K562 (cell line): ENCODE results near the gene SCT. TPM values are rescaled to one million over a fixed set of nuclear protein-coding genes. Genes with fewer than 3 reads are reported as not detected.
A peak's percentile ranks its signal among the peaks of the same experiment; 100 is the strongest.

Experiments
- ATAC-seq: fragments of 200-7000 bp; cut with Tn5 transposase; 3 replicates; pipeline ENCODE4 v1.9.1; 2020; ENCODE audit warnings: moderate library complexity
- BruUV-seq: library from RNA; stranded (reverse); fragments of 400-500 nt; replicated peaks from 2 replicates; lab custom pipeline; 2021; lab: Mats Ljungman, UMichigan
- CTCF ChIA-PET: fragments of 300-600 bp; formaldehyde crosslinking; extraction: SDS; loops from one replicate; lab custom pipeline; 2021; ENCODE audit warnings: low intra/inter-chr PET ratio; lab: Yijun Ruan, JAX
- POLR2A ChIA-PET: fragments of 300-600, 350-650 bp; sonication (Branson Sonifier 250); formaldehyde crosslinking; extraction: SDS; loops from one replicate; lab custom pipeline; 2021; ENCODE audit warnings: antibody characterized with exemption, inconsistent platforms; lab: Yijun Ruan, JAX
- DNase-seq, 4 experiments: peaks; one replicate each; pipeline versions ENCODE4 v3.0.0 to v3.0.0-alpha.2; 2011 to 2018; ENCODE audit warnings: low spot score in 3 of 4, mixed read lengths in 3 of 4; ENCODE audit errors: extremely low read depth in 1 of 4
- FAIRE-seq: peaks from 2 replicates; lab custom pipeline; 2011; peaks lifted over from hg19 to GRCh38; lab: Jason Lieb, UNC
- H2AFZ ChIP-seq: 2 replicates; pipeline ENCODE4 v1.6.0; 2011; ENCODE audit warnings: low read depth, low read length, control low read depth, inconsistent platforms
- H3K27ac ChIP-seq: fragments of 200-600 bp; 3 replicates; pipeline ENCODE4 v1.8.0; 2011; ENCODE audit warnings: low read depth, mild to moderate bottlenecking, control low read depth, inconsistent platforms, low read length, moderate library complexity, mixed read lengths; ENCODE audit errors: extremely low read depth
- H3K27me3 ChIP-seq, 2 experiments: fragments of 300-600 bp in 1 of 2; 2 replicates in 1 of 2; 3 replicates in 1 of 2; pipeline versions ENCODE4 v1.6.0 to v1.8.0; 2011; ENCODE audit warnings: inconsistent platforms in 2 of 2, low read length in 2 of 2, mild to moderate bottlenecking in 1 of 2, mixed read lengths in 1 of 2, moderate library complexity in 1 of 2; ENCODE audit not compliant: control insufficient read depth in 2 of 2, insufficient read depth in 2 of 2
- H3K36me3 ChIP-seq: fragments of 300-600 bp; 3 replicates; pipeline ENCODE4 v1.8.0; 2011; ENCODE audit warnings: mild to moderate bottlenecking, low read length, inconsistent platforms; ENCODE audit not compliant: control insufficient read depth, insufficient read depth
- H3K4me1 ChIP-seq, 2 experiments: fragments of 200-600 bp in 1 of 2; replicated peaks in 1 of 2; 2 replicates in 1 of 2; 3 replicates in 1 of 2; pipeline versions ENCODE4 v1.5.1 to v1.8.0; 2011; ENCODE audit warnings: inconsistent platforms in 2 of 2, low read length in 2 of 2, mild to moderate bottlenecking in 1 of 2, mixed read lengths in 1 of 2, moderate library complexity in 1 of 2; ENCODE audit not compliant: control insufficient read depth in 2 of 2, insufficient read depth in 2 of 2
- H3K4me2 ChIP-seq: 2 replicates; pipeline ENCODE4 v1.6.1; 2011; ENCODE audit warnings: low read length, control low read depth, inconsistent platforms, mixed read lengths; ENCODE audit not compliant: insufficient read depth
- H3K4me3 ChIP-seq: fragments of 200-600 bp; sonication (generic), shearing (Covaris generic); 2 replicates; pipeline ENCODE4 v1.5.1; 2016; ENCODE audit warnings: control low read depth, inconsistent platforms
- H3K79me2 ChIP-seq: fragments of 200-600 bp; 3 replicates; pipeline ENCODE4 v1.8.0; 2011; ENCODE audit warnings: low read length, inconsistent platforms; ENCODE audit not compliant: control insufficient read depth, insufficient read depth
- H3K9ac ChIP-seq, 2 experiments: 2 replicates each; pipeline versions ENCODE4 v1.6.0 to v1.6.1; 2011; ENCODE audit warnings: low read depth in 2 of 2, low read length in 2 of 2, control low read depth in 1 of 2, inconsistent platforms in 1 of 2, mild to moderate bottlenecking in 1 of 2, mixed read lengths in 1 of 2; ENCODE audit not compliant: insufficient read depth in 1 of 2
- H3K9me1 ChIP-seq: one replicate; pipeline ENCODE4 v1.6.0; 2011; ENCODE audit warnings: inconsistent platforms, mild to moderate bottlenecking, low read length, moderate library complexity; ENCODE audit not compliant: control insufficient read depth, insufficient read depth
- H3K9me3 ChIP-seq: replicated peaks from 2 replicates; pipeline ENCODE4 v1.5.1; 2011; ENCODE audit warnings: low read depth, low read length, inconsistent platforms; ENCODE audit not compliant: control insufficient read depth, insufficient read depth
- H4K20me1 ChIP-seq: replicated peaks from 2 replicates; pipeline ENCODE4 v1.6.1; 2011; ENCODE audit warnings: low read length, inconsistent platforms, mixed read lengths; ENCODE audit not compliant: control insufficient read depth, insufficient read depth
- CBX5 ChIP-seq: IDR thresholded peaks from 2 replicates; pipeline ENCODE4 v1.6.1; 2014; ENCODE audit warnings: low read depth, borderline replicate concordance
- CREM ChIP-seq: IDR thresholded peaks from 2 replicates; pipeline ENCODE4 v1.6.1; 2014; ENCODE audit warnings: antibody characterized with exemption, low read depth
- GATAD2B ChIP-seq: fragments of 450-650 bp; IDR thresholded peaks from 2 replicates; pipeline ENCODE4 v1.6.1; 2017; ENCODE audit warnings: mild to moderate bottlenecking, borderline replicate concordance
- HNRNPH1 ChIP-seq: fragments of 200-400 bp; formaldehyde crosslinking; optimal IDR thresholded peaks from 2 replicates; pipeline ENCODE3; 2017; ENCODE audit warnings: low read depth, mild to moderate bottlenecking, low read length, moderate library complexity
- POLR2G ChIP-seq: fragments of 200-400 bp; formaldehyde crosslinking; IDR thresholded peaks from 2 replicates; pipeline ENCODE4 v1.6.1; 2017; ENCODE audit warnings: low read depth, mild to moderate bottlenecking, antibody characterized with exemption, low read length, moderate library complexity
- SMC3 ChIP-seq: conservative IDR thresholded peaks from 2 replicates; pipeline ENCODE4 v1.6.1; 2011; ENCODE audit warnings: low read depth, low read length, improper control_type of control experiment; ENCODE audit not compliant: insufficient read depth
- SREBF1 ChIP-seq: fragments of 150-350 bp; IDR thresholded peaks from 2 replicates; pipeline ENCODE4 v1.6.1; 2014; ENCODE audit warnings: antibody characterized with exemption, low read depth, low read length, borderline replicate concordance
- ZNF324 ChIP-seq: fragments of 250-450 bp; sonication (Bioruptor Pico); IDR thresholded peaks from 2 replicates; pipeline ENCODE4 v1.4.0; 2020; ENCODE audit warnings: mild to moderate bottlenecking
- ZNF408 ChIP-seq: fragments of 250-450 bp; sonication (Bioruptor Pico); IDR thresholded peaks from 2 replicates; pipeline ENCODE4 v1.4.0; 2020; ENCODE audit warnings: low read depth, mild to moderate bottlenecking, moderate library complexity
- ZNF77 ChIP-seq: fragments of 250-450 bp; sonication (Bioruptor Pico); IDR thresholded peaks from 2 replicates; pipeline ENCODE4 v1.5.0; 2020
- WGBS: fragments of 100-300 bp; shearing (Covaris generic); methylation state at CpG from one replicate; pipeline ENCODE4 v1.1.6; 2016; ENCODE audit warnings: low coverage, mixed read lengths; ENCODE audit not compliant: insufficient coverage; ENCODE audit errors: missing lambda C conversion rate; 5-methylcytosine and 5-hydroxymethylcytosine counted together
- in situ Hi-C: fragments of 300-500 bp; cut with MboI; formaldehyde crosslinking; loops from 4 replicates; pipeline ENCODE4 v1.15.0; 2018; ENCODE audit warnings: inconsistent platforms, mixed read lengths
- intact Hi-C: fragments of 100-400 bp; cut with micrococcal nuclease; formaldehyde crosslinking; loops from 2 replicates; pipeline ENCODE4 v1.14.2; 2022
- polyA plus RNA-seq, 8 experiments: library from polyadenylated mRNA; depleted of rRNA in 4 of 8; stranded (reverse) in 5 of 8; unstranded in 3 of 8; fragments of >200 nt; fragmentation: Nextera tagmentation in 2 of 8; fragmentation: Illumina TruSeq in 1 of 8; extraction: Ambion mirVana in 2 of 8; extraction: Trizol in 1 of 8; gene quantifications; 2 replicates each; pipeline versions ENCODE4 v1.2.1 to v1.2.3, GENCODE V29; 2011 to 2014; ENCODE audit warnings: inconsistent platforms in 1 of 8, missing spikeins in 1 of 8
- total RNA-seq, 7 experiments: library from RNA; depleted of rRNA in 6 of 7; stranded (reverse); fragments of >200 nt in 6 of 7; fragmentation: Illumina TruSeq in 2 of 7; extraction: Trizol in 2 of 7; gene quantifications; 2 replicates each; pipeline versions ENCODE4 v1.2.1 to v1.2.3, GENCODE V29; 2011 to 2021; ENCODE audit warnings: low replicate concordance in 1 of 7
- TF ChIP-seq, protein P1 (sequence below), 2 experiments: IDR thresholded peaks in 1 of 2; conservative IDR thresholded peaks in 1 of 2; 2 replicates each; pipeline ENCODE4 v1.6.1; 2016; ENCODE audit warnings: low read depth in 2 of 2, mild to moderate bottlenecking in 1 of 2, missing compliant biosample characterization in 1 of 2, missing genetic modification characterization in 1 of 2, moderate library complexity in 1 of 2
- TF ChIP-seq, protein P2 (sequence below): fragments of 450-650 bp; IDR thresholded peaks from 2 replicates; pipeline ENCODE4 v1.7.0; 2016; ENCODE audit warnings: borderline replicate concordance

The SCT gene
- total and polyA plus RNA-seq, 9 of the 15 experiments (the other 6 are each of a cell fraction or from before 2014, with no cell fraction given): not detected

DNA sequence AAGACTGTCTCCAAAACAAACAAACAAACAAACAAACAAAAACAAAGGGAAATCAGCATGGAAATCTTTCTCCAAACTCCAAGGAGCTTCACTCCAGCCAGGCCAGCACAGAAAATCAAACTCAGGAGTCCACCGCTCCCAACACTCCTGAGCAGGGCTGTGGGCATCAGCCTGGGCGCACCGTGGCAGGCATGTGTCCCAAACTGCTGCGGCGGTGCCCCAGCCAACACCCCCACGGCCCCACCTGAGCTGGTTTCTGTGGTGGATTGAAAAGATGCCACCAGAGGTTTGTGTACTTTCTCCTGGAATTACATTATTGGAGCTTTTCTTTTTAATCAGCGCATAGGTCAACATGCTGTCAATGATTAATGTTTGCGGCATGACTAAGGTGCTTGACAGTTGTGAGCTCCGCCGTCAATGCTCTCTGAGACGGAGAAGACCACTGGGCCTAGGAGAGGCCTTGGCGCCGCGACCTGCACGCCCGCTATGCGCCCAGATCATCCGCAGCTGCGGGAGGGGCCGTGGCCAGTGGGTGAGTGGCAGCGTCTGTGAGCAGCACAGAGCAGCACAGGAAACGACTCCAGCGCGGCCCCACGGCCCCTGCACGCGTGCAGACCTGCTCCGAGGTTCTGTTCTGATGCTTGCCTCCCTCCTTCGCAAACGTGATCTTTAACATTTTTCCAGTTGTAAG, 28.2 kb upstream of the SCT start:
- Histone ChIP-seq H3K9ac (no peak overlapping the region), H3K27me3 (no peaks in the 10 kb centered on the region), H3K4me1 (peaks cover 0 to 16% of the 10 kb centered on the region in 2 experiments; a peak in 1 of 5 replicates), H3K79me2 (no peaks in the 10 kb centered on the region; the same call in 2 of the 3 replicates), H2AFZ (no peak overlapping the region), H3K9me3 (no peaks in the 10 kb centered on the region), H3K4me3 (no peak overlapping the region), H3K4me2 (no peak overlapping the region), H3K36me3 (peaks cover 81% of the 10 kb centered on the region; the same call in 2 of the 3 replicates), H4K20me1 (no peaks in the 10 kb centered on the region), H3K27ac (no peak overlapping the region), H3K9me1 (no peaks in the 10 kb centered on the region)
- no peak; the same call in 2 of the 3 replicates for ATAC-seq
- ChIA-PET POLR2A (interaction anchor here (0.8 to 1.6 kb wide), 8 partner anchors 9 to 92 kb away, joined by 3 to 6 read pairs (median 4); partner anchors contain the start of gene TALDO1), CTCF (no interaction called here)
- in situ Hi-C loops: no loop called here
- no peak for FAIRE-seq
- peak in 1 of 4 experiments; percentile 6 for DNase-seq
- no TSS peak for BruUV-seq
- WGBS: 93% methylated on average over 22 of the region's 30 CpGs
- intact Hi-C loops: no loop called here
- TF ChIP-seq, protein P1, sequence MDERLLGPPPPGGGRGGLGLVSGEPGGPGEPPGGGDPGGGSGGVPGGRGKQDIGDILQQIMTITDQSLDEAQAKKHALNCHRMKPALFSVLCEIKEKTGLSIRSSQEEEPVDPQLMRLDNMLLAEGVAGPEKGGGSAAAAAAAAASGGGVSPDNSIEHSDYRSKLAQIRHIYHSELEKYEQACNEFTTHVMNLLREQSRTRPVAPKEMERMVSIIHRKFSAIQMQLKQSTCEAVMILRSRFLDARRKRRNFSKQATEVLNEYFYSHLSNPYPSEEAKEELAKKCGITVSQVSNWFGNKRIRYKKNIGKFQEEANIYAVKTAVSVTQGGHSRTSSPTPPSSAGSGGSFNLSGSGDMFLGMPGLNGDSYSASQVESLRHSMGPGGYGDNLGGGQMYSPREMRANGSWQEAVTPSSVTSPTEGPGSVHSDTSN (CRISPR knock-in tag; IDR thresholded peaks at IDR 0.05; ENCODE audit: low read depth): no peak
- TF ChIP-seq, protein P1 (tag; conservative IDR thresholded peaks at IDR 0.05; ENCODE audit: low read depth): peak; percentile 49
- no peak for TF ChIP-seq ZNF324 (CRISPR knock-in tag)
- peak; percentile 54; the same call in 1 of the 2 replicates for TF ChIP-seq POLR2G
- TF ChIP-seq CBX5: no peak
- no peak for TF ChIP-seq ZNF408
- no peak for TF ChIP-seq GATAD2B
- no peak for TF ChIP-seq SMC3
- no peak for TF ChIP-seq HNRNPH1
- no peak for TF ChIP-seq ZNF77 (CRISPR knock-in tag)
- TF ChIP-seq CREM: no peak
- TF ChIP-seq, protein P2, sequence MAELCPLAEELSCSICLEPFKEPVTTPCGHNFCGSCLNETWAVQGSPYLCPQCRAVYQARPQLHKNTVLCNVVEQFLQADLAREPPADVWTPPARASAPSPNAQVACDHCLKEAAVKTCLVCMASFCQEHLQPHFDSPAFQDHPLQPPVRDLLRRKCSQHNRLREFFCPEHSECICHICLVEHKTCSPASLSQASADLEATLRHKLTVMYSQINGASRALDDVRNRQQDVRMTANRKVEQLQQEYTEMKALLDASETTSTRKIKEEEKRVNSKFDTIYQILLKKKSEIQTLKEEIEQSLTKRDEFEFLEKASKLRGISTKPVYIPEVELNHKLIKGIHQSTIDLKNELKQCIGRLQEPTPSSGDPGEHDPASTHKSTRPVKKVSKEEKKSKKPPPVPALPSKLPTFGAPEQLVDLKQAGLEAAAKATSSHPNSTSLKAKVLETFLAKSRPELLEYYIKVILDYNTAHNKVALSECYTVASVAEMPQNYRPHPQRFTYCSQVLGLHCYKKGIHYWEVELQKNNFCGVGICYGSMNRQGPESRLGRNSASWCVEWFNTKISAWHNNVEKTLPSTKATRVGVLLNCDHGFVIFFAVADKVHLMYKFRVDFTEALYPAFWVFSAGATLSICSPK: no peak
- no peak for TF ChIP-seq SREBF1
